Left colon (tissue), 2 donors: ENCODE results near the gene MAGI3. TPM values are rescaled to one million over a fixed set of nuclear protein-coding genes. Genes with fewer than 3 reads are reported as not detected.
A peak's percentile ranks its signal among the peaks of the same experiment; 100 is the strongest.

ENCODE experiments used
- ATAC-seq: fragments of 200-7000 bp; cut with Tn5 transposase; one replicate; pipeline ENCODE4 v1.9.1; 2020; ENCODE audit warnings: mild to moderate bottlenecking, moderate library complexity
- DNase-seq, 2 donors: peaks; one replicate each; pipeline ENCODE4 v3.0.0-alpha.2; 2020
- intact Hi-C, 2 donors: fragments of 100-400 bp; cut with DNase I in 1 of 2; cut with micrococcal nuclease in 1 of 2; formaldehyde crosslinking; loops; one replicate each; pipeline versions ENCODE4 v1.11.2 to v1.14.0; 2022; cut with DNase I, micrococcal nuclease
- long read RNA-seq: library from polyadenylated mRNA; unstranded; transcript quantifications from one replicate; pipeline ENCODE4 v2.0.0, GENCODE V29; 2021
- total RNA-seq, 2 donors: library from RNA; stranded (reverse); fragmentation: NEBNext Ultra II Directional; extraction: Animal tissue kit (Norgen Biotek cat#: 25700); gene quantifications; one replicate each; pipeline ENCODE4 v1.2.1, GENCODE V29; 2021
- donor health status: DM: no; HTN: no; CAD: no.
- donor health status: DM: yes; HTN: yes; CAD: no.

MAGI3 gene
- 10 to 100 TPM; 58.2 to 78.6 TPM for total RNA-seq
- long read RNA-seq, full-length matches to known transcripts = 24 of 48 reads
- long read RNA-seq, partial matches to known transcripts = 9 of 48 reads
- long read RNA-seq, other reads (novel, unspliced or antisense) = 15 of 48 reads

DNA sequence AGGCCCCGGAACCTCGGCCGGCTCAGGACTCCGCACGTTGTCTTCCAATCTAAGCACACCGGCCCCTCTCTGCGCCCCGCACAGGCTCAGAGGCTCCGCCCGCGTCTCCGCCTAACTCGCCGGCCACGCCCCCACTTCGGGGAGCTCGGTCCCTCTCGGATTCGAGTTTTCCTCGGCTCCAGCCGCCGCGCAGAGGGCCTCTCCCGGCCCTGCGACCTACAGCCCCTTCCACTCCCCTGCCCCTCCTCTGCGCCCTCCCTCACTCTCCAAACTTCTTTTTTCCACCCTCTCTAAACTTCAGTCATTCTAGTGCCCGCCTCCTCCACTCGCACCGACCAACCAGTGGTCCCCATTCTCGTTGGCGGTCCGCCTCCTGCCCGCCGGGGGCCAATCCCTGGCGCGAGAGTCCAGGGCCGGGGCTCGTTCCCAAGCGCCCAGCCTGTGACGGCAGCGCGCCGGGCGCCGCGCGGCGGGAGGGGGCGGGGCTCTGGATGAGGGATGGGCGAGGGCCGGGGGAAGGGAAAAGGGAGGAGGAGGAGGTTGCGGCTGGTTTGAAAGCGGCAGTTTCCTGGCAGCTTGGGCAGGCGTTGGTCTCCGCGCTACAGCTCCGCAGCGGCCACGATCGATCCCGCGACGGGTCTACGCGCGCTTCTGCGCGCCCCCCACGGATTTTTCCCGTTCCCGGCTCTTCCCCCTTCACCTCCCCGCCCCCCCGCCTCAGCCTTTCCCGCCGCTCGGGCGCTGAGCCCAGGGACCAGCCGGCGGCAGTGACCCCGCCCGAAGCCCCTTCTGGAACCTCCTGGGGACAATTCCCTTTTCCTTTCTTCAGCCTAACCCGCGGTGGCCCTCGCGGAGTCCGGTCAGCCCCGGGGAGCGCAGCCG is at the start of gene MAGI3:
MAGI3 (plus strand) TSS at position 563 of the 882 bp plus-strand sequence. CDS start 519 bp downstream, outside the sequence.
- intact Hi-C loops = loop anchor here in 1 of 2 donors (10.0 kb wide), 1 partner anchor 245 kb away; no protein-coding TSS in a partner anchor
- DNase-seq (peak; percentile 97), ATAC-seq (peak; percentile 79)

- ATAC-seq (no peak), DNase-seq (no peak)
- intact Hi-C loops = no loop called here
Measured at GRCh38 chr1:113353580-113353979, 36.7 kb upstream of the MAGI3 start.

GRCh38 chr1:113363935-113364334 is 26.4 kb upstream of the MAGI3 start:
- DNase-seq = no peak
- intact Hi-C loops = no loop called here
- no peak for ATAC-seq

DNA sequence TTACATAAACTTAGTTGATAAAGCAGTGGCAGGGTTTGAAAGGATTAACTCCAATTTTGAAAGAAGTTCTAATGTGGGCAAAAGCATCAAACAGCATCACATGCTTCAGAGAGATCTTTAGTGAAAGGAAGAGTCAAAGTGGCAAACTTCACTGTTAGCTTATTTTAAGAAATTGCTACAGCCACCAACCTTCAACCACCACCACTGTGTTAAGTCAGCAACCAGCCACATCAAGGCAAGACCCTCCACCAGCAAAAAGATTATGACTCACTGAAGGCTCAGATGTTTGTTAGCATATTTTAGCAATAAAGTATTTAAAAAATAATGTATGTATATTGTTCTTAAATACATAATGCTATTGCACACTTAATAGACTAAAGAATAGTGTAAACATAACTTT is 21.3 kb upstream of the MAGI3 start:
- intact Hi-C loops = no loop called here
- DNase-seq = no peak
- ATAC-seq = no peak

DNA sequence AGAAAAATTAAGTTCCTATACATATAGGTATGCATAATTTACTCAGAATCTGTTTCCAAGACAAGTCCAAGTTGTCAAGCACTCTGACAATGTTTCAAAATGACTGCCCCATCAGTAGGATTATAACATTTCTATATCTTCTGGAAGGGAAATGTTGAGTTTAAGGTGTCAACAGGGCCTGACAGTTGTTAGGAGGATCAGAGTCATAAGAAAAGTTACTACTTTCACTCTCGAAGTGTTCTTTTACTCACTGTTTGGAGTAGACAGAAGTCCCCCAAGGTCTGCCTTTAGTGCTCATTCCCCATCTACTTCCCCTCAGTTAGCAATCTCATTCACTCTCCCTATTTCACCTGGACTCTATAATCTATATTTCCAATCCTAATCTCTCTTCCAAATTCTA is 20.6 kb upstream of the MAGI3 start:
- intact Hi-C loops = no loop called here
- no peak for DNase-seq
- no peak for ATAC-seq

GRCh38 chr1:113370868-113371267 is 19.4 kb upstream of the MAGI3 start:
- intact Hi-C loops = no loop called here
- no peak for DNase-seq
- no peak for ATAC-seq

GRCh38 chr1:113372546-113372945 is 17.8 kb upstream of the MAGI3 start:
- ATAC-seq (no peak), DNase-seq (no peak)
- intact Hi-C loops = no loop called here

- no peak for DNase-seq
- no peak for ATAC-seq
- intact Hi-C loops = no loop called here
Measured at GRCh38 chr1:113373644-113374043, 16.7 kb upstream of the MAGI3 start.

- no peak for DNase-seq
- ATAC-seq = no peak
- intact Hi-C loops = no loop called here
Measured at GRCh38 chr1:113375878-113376277, 14.4 kb upstream of the MAGI3 start.

DNA sequence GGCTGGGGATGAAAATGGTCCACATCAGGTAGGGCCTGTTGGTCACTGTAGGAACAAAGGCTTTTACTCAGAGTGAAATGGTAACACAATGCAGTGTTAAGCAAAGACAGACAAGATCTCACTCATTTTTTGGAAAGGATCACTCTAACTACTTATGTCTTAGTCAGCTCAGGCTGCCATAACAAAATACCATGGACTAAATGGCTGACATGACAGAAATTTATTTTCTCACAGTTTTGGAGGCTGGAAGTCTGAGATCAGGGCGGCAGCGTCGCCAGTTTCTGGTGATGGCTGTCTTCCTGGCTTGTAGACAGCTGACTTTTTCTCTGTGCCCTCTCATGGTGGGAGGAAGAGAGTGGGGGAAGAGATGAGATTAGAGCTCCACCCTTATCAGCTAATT is 10.2 kb upstream of the MAGI3 start:
- intact Hi-C loops = loop anchor here in 1 of 2 donors (10.0 kb wide), 1 partner anchor 235 kb away; no protein-coding TSS in a partner anchor
- ATAC-seq = no peak

DNA sequence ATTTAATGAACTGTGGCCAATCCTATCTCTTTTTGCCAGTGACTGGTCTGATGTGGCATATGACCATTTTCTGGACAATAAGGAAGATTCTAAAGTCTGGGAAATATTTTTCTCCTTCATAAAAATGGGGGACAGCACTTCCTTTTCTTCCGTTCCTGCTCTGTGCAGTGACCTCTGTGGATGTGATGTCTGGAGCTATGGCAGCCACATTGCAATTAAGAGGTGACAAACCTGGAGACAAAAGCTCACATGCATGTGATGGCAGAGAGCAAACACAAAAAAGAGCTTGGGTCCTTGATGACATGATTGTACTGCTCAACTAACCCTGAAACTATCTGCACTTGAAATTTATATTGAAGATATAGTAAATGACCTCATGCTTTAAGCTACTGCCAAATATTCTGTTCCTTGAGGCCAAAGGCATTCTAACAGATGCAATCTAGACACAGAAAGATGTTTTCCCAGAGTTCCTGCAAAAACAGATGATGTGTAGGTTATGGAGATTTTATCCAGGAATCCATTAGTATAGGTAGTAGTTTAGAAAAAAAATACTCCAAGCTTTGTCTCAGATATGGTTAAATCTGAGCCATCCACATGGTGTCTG is 2.2 kb upstream of the MAGI3 start:
- intact Hi-C loops = loop anchor here in 1 of 2 donors (10.0 kb wide), 1 partner anchor 243 kb away; no protein-coding TSS in a partner anchor
- ATAC-seq = no peak
- DNase-seq = no peak

More for the DNA sequence above, 10.2 kb upstream of the MAGI3 start:
- no peak for DNase-seq

DNA sequence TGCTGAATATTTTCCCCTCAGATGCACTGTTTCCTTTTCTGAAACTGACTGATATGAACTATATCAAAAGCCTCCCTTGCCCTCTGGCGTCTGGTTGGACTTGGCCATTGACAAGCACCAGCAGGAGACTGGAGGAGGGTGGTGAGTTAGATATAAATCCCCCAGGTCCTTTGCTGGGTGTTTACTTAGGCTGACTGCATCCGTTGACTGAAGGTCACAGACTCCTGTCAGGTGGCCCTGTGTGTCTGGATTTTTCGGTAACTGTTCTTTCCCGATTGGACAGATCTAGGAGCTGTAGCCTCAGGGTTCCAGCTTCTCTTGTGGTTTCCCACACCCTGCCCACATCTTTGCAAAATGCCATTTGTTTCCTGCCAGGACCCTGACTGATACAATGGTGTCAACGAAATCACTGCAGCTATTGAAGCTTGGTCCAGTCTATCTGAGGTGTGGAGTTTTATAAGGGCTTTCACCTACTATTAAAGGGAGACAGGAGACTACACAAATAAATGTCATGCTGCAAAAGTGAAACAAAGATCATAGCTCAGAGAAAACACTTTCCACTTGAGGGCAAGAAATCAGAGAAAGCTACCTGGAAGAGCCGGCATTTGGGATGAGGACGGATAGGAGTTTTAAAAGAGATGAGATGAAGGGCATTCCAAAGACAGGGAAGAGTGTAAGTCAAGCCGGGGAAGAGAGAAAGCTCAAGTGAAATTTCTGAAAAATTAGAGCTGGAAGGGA is 1.5 kb upstream of the MAGI3 start:
- peak; percentile 54 to 72 for DNase-seq
- ATAC-seq = peak; percentile 21
- intact Hi-C loops = loop anchor here in 1 of 2 donors (10.0 kb wide), 1 partner anchor 244 kb away; no protein-coding TSS in a partner anchor

DNA sequence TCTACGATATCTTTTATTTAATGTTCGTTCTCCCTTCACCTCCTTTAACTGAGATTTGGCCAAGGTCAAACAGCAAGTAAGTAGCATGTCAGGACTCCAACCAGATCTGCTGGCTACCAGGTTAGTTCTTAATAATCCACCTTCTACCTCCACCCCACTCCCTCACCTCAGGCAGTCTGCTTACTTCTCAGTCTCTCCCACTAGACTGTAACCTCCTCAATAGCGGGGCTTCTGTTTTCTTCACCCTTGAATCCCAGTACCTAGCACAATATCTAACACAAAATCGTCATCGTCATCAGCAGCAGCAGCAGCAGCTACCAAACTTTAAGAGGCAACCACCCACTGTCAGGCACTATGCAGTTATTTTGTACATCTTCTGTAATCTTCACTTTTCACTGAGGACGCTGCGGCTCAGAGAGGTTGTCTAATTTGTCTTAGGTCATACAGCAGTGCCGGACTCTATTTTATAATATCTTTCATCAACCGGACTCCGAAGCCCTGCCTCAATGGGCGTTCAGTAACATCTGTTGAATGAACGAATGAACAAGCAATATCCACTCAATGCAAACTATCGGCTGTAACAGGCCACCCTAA is 859 bp upstream of the MAGI3 start:
- ATAC-seq (peak; percentile 0), DNase-seq (no peak)
- intact Hi-C loops = loop anchor here in 1 of 2 donors (10.0 kb wide), 1 partner anchor 245 kb away; no protein-coding TSS in a partner anchor

- intact Hi-C loops = no loop called here
- DNase-seq (peak; percentile 73 to 74), ATAC-seq (peak; percentile 25)
Measured at GRCh38 chr1:113390871-113391648, 745 bp downstream of the MAGI3 start.

DNA sequence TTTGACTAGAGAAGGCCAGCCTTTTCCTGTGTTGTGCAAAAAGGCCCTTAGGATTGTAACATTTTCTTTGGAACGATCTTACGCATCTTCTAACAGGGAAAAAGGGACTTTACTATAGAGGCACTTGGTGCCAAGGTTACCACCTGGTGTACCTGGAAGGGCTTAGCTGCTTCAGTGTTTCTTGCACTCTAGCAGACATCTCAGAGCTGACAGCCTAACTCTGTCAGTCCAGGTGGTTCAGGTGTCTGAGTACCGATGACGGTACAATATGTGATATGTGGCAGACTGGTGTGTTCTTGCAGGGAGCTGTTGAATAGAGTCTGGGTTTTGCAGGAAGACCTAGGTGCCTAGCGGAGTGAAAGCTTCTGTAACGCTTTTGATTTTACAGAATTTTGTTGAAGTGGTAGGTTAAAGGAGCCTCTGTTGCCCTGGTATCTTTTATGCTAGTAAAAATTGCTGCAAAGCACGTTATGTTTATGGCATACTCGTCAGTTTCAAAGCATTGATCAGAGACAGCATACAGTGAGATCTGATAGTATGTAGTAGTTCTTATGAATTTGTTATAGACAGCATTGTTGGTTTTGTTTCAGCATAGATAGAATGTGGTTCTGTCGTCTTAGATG is 1.4 kb downstream of the MAGI3 start:
- intact Hi-C loops = no loop called here
- ATAC-seq (peak; percentile 18), DNase-seq (peak; percentile 23 to 36)

DNA sequence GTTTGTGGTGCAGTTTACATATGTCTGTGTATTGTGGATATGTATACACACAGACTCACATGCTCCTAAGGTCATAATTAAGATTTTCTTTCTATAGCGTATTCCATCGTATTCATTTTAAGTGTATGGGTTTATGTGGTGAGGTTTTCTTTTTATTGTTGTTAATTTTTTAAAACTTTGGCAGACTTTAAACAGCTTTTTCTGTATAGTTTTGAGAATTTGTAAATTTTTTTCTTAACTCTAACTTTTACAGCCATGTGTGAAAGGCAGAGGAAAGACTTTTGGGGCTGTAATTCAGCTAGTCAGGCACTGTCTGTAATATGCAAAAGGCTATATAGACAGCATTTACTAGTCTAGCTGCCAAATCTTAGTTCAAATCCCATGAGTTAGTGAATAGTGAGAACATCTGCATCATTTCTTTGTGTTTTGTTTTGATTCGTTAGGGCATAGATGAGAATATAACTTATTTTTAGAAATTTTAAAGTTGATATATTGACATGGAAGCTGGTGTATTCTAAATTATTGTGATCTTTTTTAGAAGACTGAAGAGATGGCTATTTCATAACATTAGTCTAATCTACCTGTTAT is 2.3 kb downstream of the MAGI3 start:
- intact Hi-C loops = no loop called here
- DNase-seq (no peak), ATAC-seq (no peak)
